GM19351 (cell line): ENCODE measurements around the gene SDK2.
A peak's percentile ranks its signal among the peaks of the same experiment; 100 is the strongest.
"Not testable (repeated sequence)": the region's sequence is repeated elsewhere in the genome, so short reads cannot be mapped to it uniquely, and the experiment has no call there.

Source experiments
- ATAC-seq: cut with Tn5 transposase; IDR thresholded peaks from one replicate; pipeline ENCODE4 v1.9.1; 2021; ENCODE audit warnings: mild to moderate bottlenecking, moderate library complexity; ENCODE audit not compliant: unreplicated experiment

Gene SDK2

DNA sequence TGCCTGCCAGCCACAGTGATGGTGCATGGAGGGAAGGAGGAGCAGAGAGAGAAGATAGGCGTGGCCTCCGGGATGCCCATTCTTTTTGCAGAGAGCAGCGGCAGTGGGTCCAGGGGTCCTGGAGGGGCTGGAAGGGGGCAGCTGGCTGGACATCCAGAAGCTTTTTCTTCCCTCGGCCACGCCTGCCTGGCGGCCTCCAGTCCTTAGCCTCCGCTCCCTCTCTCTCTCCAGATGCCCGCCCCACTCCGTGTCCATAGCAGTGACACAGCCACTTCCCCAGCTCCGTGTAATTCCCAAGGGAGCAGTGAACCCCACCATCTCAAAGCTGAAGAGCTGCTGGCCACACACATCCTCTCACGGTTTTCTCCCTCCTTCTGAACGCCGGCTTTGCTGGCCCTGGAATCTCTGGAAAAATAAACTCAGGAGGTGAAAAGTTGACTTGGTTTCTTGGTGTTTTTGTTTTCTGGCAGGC, 306.2 kb downstream of the SDK2 start:
- ATAC-seq = no peak

DNA sequence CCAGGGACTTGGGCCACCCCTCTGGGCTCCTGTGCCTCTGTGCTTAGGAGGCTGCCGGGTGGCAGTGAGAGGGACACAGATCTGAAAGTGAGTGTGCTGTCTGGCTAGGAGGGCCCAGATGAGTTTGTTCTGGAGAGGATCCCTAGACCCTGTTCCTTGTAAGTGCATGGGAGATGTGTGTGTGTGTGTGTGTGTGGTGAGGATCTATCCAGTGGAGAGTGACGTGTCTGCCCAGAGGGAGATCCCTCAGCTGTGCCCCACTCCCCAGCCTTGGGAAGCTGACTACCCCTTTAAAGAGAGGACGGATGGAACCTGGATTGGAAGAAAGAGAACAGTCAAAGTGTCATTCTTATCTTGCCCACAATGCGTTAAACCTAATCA, 306.9 kb downstream of the SDK2 start:
- ATAC-seq = no peak

DNA sequence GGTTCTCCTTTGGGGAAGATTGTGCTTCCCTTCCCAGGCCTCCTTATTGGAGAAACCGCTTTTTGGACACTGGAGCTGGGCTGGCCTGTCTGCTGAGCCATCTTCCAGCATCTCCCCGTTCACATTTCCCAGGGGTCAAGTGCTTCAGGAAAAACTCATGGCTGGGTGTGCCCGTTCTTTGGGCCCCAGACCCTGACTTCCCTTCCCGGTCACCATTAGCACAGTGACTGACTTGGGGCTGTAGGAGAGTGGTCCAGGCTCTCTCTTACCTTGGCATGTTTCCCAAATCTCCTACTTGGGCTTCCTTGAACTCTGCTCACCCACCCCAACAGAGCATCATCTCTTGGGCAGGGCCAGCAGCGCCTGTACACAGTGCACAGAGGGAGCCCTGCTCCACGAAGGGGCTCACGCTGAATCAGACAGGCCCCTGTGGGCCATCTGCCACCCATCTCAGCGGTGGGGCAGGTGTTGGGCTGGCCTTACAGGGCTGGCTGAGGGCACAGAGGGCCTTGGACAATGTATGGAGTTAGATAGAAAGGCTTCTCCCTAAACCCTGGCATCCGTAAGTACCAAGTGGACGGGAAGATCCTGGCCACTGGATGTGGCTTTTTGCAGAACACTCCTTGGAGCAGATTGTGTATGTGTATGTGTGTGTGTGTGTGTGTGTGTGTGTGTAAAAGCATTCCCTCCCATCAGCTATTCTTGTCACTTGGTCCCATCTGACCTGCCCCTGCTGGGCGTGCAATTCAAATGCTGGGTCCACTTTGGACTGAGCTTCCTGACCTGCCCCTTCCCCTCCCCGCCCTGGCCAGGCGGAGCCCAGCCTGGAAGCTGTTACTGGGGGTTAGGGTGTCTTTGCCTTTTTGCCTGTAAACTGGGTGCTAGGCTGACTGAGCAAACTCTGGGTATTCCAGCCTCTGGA, 307.6 kb downstream of the SDK2 start:
- ATAC-seq = no peak

DNA sequence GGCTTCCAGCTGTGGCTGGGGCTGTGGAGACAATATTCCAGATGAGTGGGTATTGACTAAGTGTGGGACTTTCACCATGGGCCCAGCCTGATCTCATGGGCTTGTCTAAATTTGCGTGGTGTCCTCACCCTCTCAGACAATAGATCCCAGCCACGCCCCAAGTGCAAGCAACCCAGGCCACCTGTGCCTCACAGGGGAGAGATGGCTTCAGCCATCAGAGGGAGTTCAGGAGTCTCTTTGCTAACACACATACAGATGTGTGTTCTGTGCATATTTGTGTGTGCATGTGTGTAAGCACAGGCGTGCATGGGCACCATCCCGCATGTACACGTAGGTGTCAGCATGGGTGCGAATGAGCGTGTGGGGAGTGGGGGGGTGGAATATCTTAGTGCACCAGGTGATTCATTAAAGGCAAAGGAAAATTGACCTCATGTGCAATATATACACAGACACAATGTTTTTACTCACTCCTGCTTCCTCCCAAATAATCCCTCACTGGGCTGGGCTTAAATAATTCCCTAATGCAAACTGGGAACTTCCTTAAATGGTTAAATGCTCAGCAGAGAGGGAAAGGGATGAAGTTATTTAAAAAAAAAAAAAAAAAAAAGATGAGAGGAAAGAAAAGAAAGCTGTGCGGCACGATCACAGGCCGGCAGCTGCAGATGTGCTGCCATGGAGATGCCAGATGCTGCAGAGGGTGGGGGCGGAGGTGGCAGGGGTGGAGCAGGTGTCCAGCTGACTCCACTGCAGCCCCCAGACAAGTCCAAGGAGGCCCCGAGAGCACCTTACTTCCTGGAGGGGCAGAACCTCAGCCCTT, 308.4 kb downstream of the SDK2 start:
- ATAC-seq = no peak

DNA sequence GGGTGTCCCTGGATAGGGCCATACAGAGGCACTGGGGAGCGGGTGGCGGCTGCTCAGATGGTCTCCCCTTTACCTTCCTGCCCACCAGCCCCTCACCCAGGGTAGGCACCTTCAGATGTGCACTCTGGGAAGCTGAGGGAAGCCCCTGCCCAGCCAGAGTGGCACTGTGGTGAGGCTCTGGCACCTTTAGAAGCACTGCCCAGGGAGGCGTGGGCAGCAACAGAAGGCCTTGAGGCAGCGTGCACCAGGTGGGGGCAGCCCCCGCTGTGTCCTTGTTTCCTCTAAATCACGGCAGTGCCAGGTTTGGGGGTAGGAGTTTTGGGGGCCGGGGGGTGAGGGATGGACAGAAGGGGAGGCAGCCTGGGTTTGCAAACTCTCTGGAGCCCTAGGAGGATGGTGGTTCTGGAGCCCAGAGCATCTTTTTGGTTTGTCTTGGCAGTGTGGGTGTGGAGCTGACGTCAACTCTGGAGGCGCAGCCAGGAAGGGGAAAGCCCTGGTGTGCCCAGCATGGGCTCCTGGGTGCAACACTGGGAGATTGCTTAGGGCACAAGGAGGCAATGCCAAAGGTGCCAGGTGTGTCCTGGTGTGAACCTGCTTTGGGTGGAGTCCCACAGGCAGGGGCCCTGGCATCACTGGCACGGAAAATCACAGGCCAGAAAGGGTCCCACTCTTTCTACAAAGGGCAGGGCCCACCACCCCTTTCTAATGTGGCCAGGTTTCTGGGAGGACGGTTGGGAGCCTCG, 309.3 kb downstream of the SDK2 start:
- ATAC-seq = no peak

GRCh38 chr17:73333445-73333844, 310.8 kb downstream of the SDK2 start:
- not testable (repeated sequence) for ATAC-seq

DNA sequence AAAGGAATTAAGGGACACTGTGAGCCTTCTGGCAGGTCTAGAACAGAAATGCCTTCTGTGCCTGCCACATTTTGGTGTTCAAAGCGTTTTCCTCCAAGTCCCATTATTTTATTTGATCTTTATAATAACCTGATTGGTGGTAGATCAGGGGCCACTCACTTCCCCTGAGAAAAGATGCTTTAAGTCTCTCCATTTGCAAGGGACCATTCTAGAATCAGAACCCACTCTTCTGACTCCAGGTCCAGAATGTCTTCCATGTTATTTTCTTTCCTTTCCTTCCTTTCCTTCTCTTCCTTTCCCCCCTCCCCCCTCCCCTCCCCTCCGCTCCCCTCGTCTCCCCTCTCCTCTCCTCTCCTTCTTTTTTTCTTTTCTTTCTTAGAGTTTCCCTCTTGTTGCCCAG, 313.2 kb downstream of the SDK2 start:
- no peak for ATAC-seq

- ATAC-seq = no peak
Observed at GRCh38 chr17:73327676-73328075, 316.6 kb downstream of the SDK2 start.

- ATAC-seq = no peak
Observed at GRCh38 chr17:73325527-73325842, 318.8 kb downstream of the SDK2 start.

- no peak for ATAC-seq
Observed at GRCh38 chr17:73324711-73325526, 319.3 kb downstream of the SDK2 start.

- ATAC-seq = no peak
Observed at GRCh38 chr17:73324160-73324475, 320.1 kb downstream of the SDK2 start.

DNA sequence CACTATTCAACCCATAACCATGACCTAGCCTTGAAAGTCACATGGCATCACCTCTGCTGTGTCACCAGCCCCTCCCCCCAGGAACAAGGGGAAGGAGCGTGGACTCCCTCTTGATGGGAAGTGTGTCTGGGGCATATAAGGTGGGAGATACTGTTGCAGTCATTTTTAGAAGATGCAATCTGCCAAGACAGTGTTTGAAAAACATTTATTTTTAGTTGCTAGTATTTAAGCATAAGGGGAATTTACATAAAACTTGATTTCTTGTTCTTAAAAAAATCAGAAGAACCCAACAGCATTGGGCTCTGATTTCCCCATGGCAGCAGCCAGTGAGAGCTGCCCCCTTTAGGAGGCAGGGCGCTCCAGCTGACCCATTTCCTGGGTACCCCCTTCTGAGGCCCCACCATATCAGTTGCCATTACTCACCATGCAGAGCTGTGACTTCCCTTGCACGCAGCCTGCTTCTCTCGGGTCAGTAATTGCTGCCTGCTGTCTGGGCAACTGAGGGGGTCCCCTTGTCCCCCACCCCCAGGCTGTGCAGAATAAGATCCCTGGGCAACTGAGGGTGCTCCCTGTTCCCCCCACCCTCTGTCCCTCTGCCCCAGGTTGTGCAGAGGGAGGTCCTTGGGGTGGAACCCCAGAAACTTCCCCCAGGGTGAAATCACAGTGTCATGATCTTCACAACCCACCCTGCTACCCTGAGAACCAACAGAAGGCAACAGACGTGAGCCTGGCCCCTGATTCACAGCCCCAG, 320.7 kb downstream of the SDK2 start:
- no peak for ATAC-seq

- no peak for ATAC-seq
Observed at GRCh38 chr17:73320601-73321264, 323.5 kb downstream of the SDK2 start.

GRCh38 chr17:73319766-73320165, 324.5 kb downstream of the SDK2 start:
- no peak for ATAC-seq

- ATAC-seq = no peak
Observed at GRCh38 chr17:73318836-73319235, 325.4 kb downstream of the SDK2 start.

DNA sequence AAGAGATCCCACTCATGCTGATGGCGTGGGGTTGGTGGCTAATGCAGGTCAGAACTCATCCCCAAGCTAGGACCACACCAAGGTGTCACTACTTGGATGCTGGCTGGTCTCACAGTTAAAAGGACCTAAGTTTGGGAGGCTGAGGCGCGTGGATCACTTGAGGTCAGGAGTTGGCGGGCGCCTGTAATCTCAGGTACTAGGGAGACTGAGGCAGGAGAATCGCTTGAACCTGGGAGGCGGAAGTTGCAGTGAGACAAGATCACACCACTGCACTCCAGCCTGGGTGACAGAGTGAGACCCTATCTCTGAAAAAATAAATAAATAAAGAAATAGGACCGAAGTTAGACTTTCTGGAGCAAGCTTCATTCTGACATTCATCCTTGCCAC, 325.8 kb downstream of the SDK2 start:
- ATAC-seq = no peak

DNA sequence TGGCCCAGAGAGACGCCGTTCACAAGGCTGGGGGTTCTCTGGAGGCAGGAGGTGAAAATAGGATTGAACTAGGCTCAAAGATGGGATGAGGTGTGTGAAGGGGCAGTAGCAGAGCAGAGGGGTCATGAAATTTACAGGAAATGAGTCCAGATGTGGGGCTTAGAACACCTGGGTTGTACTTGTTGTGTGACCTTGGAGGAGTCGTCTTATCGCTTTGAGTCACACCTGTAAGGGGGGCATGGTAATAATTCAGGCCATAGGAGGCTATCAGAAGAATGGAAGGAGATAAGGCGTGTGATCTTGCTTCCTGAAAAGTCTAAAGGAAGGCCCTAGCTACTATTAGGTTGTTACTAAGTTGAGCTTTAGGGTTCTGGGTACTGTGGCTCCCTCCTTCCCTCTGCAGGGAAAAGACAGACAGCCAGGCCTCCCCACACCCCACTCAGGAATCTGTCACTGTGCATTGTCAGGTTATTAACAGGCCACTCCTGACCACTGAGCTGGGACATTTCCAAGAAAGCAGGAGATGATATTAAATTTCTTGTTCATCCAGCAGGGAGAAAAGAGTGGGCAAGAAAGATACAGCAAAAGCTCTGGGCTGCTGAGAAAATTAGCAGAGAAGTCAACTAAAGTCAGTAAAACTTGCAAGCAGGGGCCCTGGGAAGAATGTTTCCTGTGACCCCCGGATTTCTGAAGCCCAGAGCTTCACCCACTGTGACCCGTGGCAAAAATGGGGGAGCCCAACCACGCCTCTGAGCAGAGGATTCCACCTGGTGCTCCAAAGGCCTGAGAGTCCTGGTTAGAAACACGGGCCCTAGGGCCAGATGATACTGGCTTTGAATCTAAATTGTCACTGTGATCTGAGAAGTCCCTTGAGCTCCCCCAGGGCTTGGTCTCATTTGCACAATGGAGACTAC, 326.5 kb downstream of the SDK2 start:
- ATAC-seq = peak; percentile 29

DNA sequence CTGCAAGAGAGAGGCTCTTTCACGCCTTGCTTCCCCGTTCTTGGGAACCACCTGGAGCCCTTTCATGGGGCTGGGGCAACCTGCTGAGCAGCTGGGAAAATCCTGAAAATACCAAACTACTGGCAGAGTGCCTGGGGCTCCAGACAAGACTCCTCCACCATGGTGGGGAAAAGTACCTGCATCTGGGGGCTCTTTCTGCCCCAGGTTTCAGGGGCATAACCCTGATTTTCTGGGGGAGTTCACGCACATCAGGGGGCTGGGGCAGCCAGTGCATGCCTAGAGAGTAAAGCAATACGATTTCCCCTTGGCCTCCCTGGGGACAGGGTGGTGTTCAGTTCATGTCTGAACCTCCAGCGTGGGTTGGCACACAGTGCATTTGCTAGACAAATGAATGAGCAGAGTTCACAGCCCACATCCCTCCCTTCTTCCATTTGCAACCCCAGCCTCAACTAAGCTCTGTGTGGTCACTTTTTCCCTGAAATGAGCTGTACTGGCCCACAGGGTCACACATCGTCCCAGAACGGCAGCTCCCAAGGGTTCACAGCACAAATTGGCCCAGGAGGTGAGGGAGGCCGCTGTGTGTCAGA, 327.2 kb downstream of the SDK2 start:
- peak; percentile 63 for ATAC-seq
